Brain microvascular endothelial cell (primary cell): ENCODE data around the gene CXCL12.

Experiments used
- DNase-seq: peaks from one replicate; pipeline ENCODE4 v3.0.0-alpha.2; 2020
- H3K27ac ChIP-seq: fragments of 250-450 bp; sonication (Bioruptor Pico); 2 replicates; pipeline ENCODE4 v1.5.1; 2020; ENCODE audit warnings: mild to moderate bottlenecking, moderate library complexity
- H3K27me3 ChIP-seq: fragments of 250-450 bp; sonication (Bioruptor Pico); replicated peaks from 2 replicates; pipeline ENCODE4 v1.5.1; 2020; ENCODE audit warnings: mild to moderate bottlenecking
- H3K36me3 ChIP-seq: fragments of 250-450 bp; sonication (Bioruptor Pico); replicated peaks from 2 replicates; pipeline ENCODE4 v1.5.1; 2020; ENCODE audit warnings: mild to moderate bottlenecking
- H3K4me3 ChIP-seq: 2 replicates; pipeline ENCODE4 v1.5.1; 2011; ENCODE audit warnings: low read depth, mild to moderate bottlenecking, control low read depth, low read length, moderate library complexity
- in situ Hi-C: cut with HindIII; loops from 2 replicates; pipeline ENCODE4 v1.10.0; 2017; ENCODE audit warnings: low sequenced_read_pairs, low pct_ligation_motif_present
- TF ChIP-seq, protein P1 (sequence below): IDR thresholded peaks from 2 replicates; pipeline ENCODE4 v1.5.1; 2011; ENCODE audit warnings: low read depth, mild to moderate bottlenecking, moderate library complexity, low read length, control low read depth, inconsistent platforms; ENCODE audit errors: missing control alignments

CXCL12 gene

GRCh38 chr10:44339218-44339617 lies 45.7 kb downstream of the CXCL12 start:
- Histone ChIP-seq H3K36me3 (no peaks in the 10 kb centered on the region), H3K27me3 (no peaks in the 10 kb centered on the region), H3K4me3 (no peak overlapping the region), H3K27ac (no peak overlapping the region)
- no peak for DNase-seq
- in situ Hi-C loops = no loop called here
- TF ChIP-seq, protein P1, sequence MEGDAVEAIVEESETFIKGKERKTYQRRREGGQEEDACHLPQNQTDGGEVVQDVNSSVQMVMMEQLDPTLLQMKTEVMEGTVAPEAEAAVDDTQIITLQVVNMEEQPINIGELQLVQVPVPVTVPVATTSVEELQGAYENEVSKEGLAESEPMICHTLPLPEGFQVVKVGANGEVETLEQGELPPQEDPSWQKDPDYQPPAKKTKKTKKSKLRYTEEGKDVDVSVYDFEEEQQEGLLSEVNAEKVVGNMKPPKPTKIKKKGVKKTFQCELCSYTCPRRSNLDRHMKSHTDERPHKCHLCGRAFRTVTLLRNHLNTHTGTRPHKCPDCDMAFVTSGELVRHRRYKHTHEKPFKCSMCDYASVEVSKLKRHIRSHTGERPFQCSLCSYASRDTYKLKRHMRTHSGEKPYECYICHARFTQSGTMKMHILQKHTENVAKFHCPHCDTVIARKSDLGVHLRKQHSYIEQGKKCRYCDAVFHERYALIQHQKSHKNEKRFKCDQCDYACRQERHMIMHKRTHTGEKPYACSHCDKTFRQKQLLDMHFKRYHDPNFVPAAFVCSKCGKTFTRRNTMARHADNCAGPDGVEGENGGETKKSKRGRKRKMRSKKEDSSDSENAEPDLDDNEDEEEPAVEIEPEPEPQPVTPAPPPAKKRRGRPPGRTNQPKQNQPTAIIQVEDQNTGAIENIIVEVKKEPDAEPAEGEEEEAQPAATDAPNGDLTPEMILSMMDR = no peak

DNA sequence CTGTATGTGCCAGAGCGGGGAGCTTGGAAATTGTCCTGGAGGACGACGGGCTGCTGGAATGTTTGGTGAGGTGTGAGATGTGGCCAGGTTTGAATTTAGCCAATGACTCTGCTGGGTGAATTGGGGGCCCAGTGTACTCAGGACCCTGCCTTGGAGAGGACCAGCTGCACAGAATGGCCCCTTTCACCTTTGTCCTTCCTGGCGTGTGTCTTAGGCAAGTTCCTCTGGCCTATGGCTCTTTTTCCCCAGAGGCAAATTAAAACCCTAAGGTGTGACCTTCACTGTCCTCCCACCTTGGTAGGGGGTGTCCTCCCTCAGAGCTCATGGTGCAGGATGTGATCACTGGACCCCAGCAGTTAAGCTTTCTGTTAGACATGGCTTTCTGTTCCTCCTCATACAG lies 47.8 kb downstream of the CXCL12 start:
- no peak overlapping the region for H3K27ac ChIP-seq
- DNase-seq = no peak
- TF ChIP-seq, protein P1 = no peak
- H3K27me3 ChIP-seq = no peaks in the 10 kb centered on the region
- H3K36me3 ChIP-seq = no peaks in the 10 kb centered on the region
- in situ Hi-C loops = no loop called here
- H3K4me3 ChIP-seq = no peak overlapping the region

DNA sequence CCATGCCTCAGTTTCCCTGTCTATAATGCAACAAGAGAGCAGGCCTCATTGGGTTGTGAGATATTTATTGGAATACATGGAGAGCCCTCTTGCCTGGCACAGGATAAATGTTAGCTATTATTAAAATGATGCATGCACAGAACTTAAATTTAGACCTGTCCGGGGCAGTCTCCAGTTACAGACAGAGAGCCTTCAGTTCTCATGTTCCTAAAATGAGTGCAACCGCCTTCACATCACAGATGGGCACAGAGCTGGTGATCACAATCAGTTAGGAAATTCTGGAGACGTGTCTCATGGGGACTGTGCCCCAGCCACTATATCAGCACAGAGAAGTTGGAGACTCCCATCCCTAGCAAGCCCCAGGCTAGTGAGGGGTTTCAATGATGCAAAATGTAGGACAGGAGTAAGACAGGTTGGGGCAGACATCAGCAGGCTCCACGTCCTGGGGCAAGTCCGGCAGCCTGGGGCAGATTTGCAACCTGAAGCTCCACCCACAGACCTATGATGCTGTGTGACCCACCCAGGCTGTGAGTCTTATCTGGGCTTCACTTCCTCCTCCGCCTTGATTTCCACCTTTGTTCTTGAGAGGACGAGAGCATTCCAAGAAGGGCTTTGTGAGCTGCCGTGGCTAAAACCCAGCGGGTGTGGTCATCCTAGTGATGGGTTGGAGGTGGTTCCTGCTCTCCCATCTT lies 49.4 kb downstream of the CXCL12 start:
- in situ Hi-C loops = no loop called here
- TF ChIP-seq, protein P1 = no peak

DNA sequence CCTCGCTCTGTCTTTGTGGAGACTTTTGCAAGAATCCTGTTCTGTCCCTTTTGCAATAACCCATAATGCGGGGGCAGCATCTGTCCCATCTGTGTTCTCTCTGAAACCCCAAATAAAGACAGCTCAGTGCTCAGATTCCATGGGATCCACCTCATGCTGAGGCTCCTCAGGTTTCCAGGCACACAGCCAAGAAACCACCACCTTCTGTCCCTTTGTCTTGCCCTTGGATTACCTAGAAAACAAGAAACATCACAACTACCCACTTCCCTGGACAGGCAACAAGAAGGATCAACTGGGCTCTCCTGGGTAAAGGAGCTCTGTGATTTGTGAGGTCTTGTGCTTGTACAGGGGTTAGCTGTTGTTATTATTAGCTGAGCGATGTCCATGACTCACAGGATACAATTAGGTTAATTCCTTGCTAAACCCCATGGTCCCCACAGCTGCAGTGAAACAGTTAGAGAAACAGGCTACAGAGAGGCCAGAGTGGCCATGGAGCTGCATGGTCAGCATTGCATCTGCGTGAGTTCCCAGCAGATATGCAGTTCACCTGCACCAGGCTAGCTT lies 50.2 kb downstream of the CXCL12 start:
- in situ Hi-C loops = no loop called here
- Histone ChIP-seq H3K36me3 (no peaks in the 10 kb centered on the region), H3K4me3 (no peak overlapping the region), H3K27me3 (no peaks in the 10 kb centered on the region), H3K27ac (no peak overlapping the region)
- DNase-seq = peak; percentile 67
- TF ChIP-seq, protein P1 = no peak

More for the DNA sequence above, 49.4 kb downstream of the CXCL12 start:
- no peak for DNase-seq
- no peaks in the 10 kb centered on the region for H3K27me3 ChIP-seq
- no peak overlapping the region for H3K4me3 ChIP-seq
- no peak overlapping the region for H3K27ac ChIP-seq
- no peaks in the 10 kb centered on the region for H3K36me3 ChIP-seq

DNA sequence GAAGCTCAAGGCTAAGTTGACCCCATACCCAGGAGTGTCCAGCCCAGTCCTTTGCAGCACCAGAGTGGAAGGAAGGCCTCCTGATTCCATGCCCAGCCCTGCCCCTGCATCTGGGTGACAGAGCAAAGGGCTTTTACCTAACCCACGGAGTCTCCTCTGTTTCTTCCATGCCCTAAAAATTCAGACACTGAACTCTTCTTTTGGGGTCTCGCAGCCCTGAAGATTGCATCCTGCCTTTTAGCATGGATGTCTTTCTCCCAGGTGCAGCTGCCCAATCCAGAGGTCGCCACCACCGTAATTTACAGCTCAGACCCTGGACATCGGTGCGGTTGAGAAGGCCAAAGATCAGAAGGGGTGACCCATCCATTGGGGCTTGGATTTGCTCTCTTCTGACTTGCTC lies 50.8 kb downstream of the CXCL12 start:
- Histone ChIP-seq H3K36me3 (no peaks in the 10 kb centered on the region), H3K27ac (no peak overlapping the region), H3K27me3 (no peaks in the 10 kb centered on the region), H3K4me3 (no peak overlapping the region)
- TF ChIP-seq, protein P1 = no peak
- in situ Hi-C loops = no loop called here
- DNase-seq = no peak
